Loucy (cell line): Measurements from ENCODE around the gene FZD2.

Experiments used
- EZH2phosphoT487 ChIP-seq: fragments of 200-600 bp; IDR thresholded peaks from 2 replicates; pipeline ENCODE4 v1.6.1; 2018; ENCODE audit warnings: antibody characterized with exemption, mild to moderate bottlenecking, moderate library complexity, borderline replicate concordance
- TF ChIP-seq, protein P1 (sequence below): fragments of 200-600 bp; sonication (generic); conservative IDR thresholded peaks from 2 replicates; pipeline ENCODE4 v1.5.1; 2014; ENCODE audit warnings: mild to moderate bottlenecking, antibody characterized with exemption, low read length

DNA sequence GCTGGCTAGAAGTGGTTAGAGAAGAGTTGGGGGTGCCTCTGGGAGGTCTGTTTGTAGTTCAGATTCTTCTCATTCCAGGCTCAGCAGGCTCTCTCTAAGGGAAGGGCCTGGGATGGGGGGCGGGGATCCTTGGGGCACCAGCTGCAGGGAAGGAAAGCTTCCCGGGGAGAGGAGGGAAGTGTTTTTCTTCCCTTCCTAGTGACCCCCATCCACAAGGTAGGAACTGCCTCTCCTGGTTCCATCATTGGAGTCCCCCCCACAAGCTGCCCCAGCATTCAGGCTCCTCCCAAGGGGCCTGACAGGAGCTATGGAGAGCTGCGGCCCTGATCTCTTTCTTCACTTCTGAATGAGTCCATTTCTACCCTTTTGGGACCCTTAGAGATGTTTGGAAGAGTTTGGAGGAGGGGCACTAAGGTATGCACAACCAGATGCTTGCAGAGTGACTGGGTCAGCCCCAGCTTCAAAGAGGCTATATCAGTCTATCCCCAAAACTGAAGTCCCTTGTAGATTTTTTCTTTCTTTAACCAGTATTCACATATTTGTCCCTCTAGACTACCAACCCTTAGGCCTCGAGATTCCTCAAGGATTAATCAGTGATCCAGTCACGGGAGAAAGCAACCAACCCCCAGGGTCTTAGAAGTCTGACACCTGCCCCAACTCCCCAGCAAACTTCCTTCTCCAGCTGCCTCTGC is 13.9 kb upstream of the FZD2 start:
- TF ChIP-seq, protein P1, sequence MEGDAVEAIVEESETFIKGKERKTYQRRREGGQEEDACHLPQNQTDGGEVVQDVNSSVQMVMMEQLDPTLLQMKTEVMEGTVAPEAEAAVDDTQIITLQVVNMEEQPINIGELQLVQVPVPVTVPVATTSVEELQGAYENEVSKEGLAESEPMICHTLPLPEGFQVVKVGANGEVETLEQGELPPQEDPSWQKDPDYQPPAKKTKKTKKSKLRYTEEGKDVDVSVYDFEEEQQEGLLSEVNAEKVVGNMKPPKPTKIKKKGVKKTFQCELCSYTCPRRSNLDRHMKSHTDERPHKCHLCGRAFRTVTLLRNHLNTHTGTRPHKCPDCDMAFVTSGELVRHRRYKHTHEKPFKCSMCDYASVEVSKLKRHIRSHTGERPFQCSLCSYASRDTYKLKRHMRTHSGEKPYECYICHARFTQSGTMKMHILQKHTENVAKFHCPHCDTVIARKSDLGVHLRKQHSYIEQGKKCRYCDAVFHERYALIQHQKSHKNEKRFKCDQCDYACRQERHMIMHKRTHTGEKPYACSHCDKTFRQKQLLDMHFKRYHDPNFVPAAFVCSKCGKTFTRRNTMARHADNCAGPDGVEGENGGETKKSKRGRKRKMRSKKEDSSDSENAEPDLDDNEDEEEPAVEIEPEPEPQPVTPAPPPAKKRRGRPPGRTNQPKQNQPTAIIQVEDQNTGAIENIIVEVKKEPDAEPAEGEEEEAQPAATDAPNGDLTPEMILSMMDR, result no peak
- no peak for TF ChIP-seq EZH2phosphoT487
